Natural killer cell treated with Interleukin-12 subunit alpha and Interleukin-12 subunit beta and Interleukin-15 and Interleukin-18, amount 100 ng/mL, for 72 hours (primary cell): ENCODE measurements around the gene HOXD10. TPM values are rescaled to one million over a fixed set of nuclear protein-coding genes. Genes with fewer than 3 reads are reported as not detected.

Source experiments
- ATAC-seq, 2 donors: fragments of 150-1000 bp; cut with Tn5 transposase in 1 of 2; sonication (Bioruptor Pico), chemical (Tn5 transposase) in 1 of 2; 2 replicates each; pipeline ENCODE4 v1.10.0; 2021
- DNase-seq: peaks from one replicate; pipeline ENCODE4 v3.0.0; 2022; ENCODE audit warnings: low spot score
- H3K27ac Mint-ChIP-seq, 2 donors: 1 replicate in 1 of 2; 2 replicates in 1 of 2; pipeline ENCODE4 v1.8.0; 2022; ENCODE audit warnings: mixed read lengths in 2 of 2, mild to moderate bottlenecking in 1 of 2, moderate library complexity in 1 of 2
- H3K27me3 Mint-ChIP-seq, 2 donors: 1 replicate in 1 of 2; 2 replicates in 1 of 2; pipeline ENCODE4 v1.8.0; 2022; ENCODE audit warnings: mixed read lengths in 2 of 2
- H3K36me3 Mint-ChIP-seq: one replicate; pipeline ENCODE4 v1.8.0; 2022; ENCODE audit warnings: mixed read lengths
- H3K4me1 Mint-ChIP-seq, 2 donors: 1 replicate in 1 of 2; 2 replicates in 1 of 2; pipeline ENCODE4 v1.8.0; 2022; ENCODE audit warnings: low read depth in 2 of 2, mixed read lengths in 2 of 2, mild to moderate bottlenecking in 1 of 2
- H3K4me3 Mint-ChIP-seq: one replicate; pipeline ENCODE4 v1.8.0; 2022; ENCODE audit warnings: mixed read lengths
- H3K9me3 Mint-ChIP-seq: 2 replicates; pipeline ENCODE4 v1.8.0; 2022; ENCODE audit warnings: mixed read lengths
- total RNA-seq, 2 donors: library from RNA; stranded (reverse); gene quantifications; one replicate each; pipeline ENCODE4 v1.2.3, GENCODE V29; 2022

The HOXD10 gene
- total RNA-seq, 2 donors from 2014 or later: not detected

GRCh38 chr2:176112375-176113302 is 3.9 kb upstream of the HOXD10 start:
- H3K27ac Mint-ChIP-seq: no peak overlapping the region
- H3K4me1 Mint-ChIP-seq: peaks cover 0 to 6% of the 10 kb centered on the region in 2 donors
- peaks cover 6% of the 10 kb centered on the region for H3K36me3 Mint-ChIP-seq
- DNase-seq (no peak), ATAC-seq (no peak)
- H3K9me3 Mint-ChIP-seq: no peaks in the 10 kb centered on the region
- no peak overlapping the region for H3K4me3 Mint-ChIP-seq
- H3K27me3 Mint-ChIP-seq: peaks cover 49 to 71% of the 10 kb centered on the region in 2 donors

- Mint-ChIP-seq H3K36me3 (peaks cover 13% of the 10 kb centered on the region), H3K4me3 (no peak overlapping the region), H3K27me3 (peaks cover 57 to 79% of the 10 kb centered on the region in 2 donors), H3K9me3 (peaks cover 3% of the 10 kb centered on the region), H3K4me1 (peaks cover 9 to 10% of the 10 kb centered on the region in 2 donors), H3K27ac (no peak overlapping the region)
- no peak for DNase-seq
- no peak for ATAC-seq
These were observed 2.3 kb upstream of the HOXD10 start for GRCh38 chr2:176114120-176114929.

GRCh38 chr2:176114930-176115625 is 1.5 kb upstream of the HOXD10 start:
- no peak overlapping the region for H3K4me3 Mint-ChIP-seq
- peaks cover 13% of the 10 kb centered on the region for H3K36me3 Mint-ChIP-seq
- H3K9me3 Mint-ChIP-seq: peaks cover 3% of the 10 kb centered on the region
- peaks cover 8 to 9% of the 10 kb centered on the region in 2 donors for H3K4me1 Mint-ChIP-seq
- no peak for ATAC-seq
- peaks cover 57 to 79% of the 10 kb centered on the region in 2 donors for H3K27me3 Mint-ChIP-seq
- no peak for DNase-seq
- no peak overlapping the region for H3K27ac Mint-ChIP-seq

GRCh38 chr2:176117162-176117822 is 714 bp downstream of the HOXD10 start:
- Mint-ChIP-seq H3K9me3 (peaks cover 3% of the 10 kb centered on the region), H3K36me3 (peaks cover 13% of the 10 kb centered on the region), H3K27ac (no peak overlapping the region), H3K27me3 (peaks cover 52 to 79% of the 10 kb centered on the region in 2 donors), H3K4me3 (no peak overlapping the region), H3K4me1 (peaks cover 8 to 9% of the 10 kb centered on the region in 2 donors)
- no peak for ATAC-seq
- DNase-seq: no peak

- peaks cover 53 to 74% of the 10 kb centered on the region in 2 donors for H3K27me3 Mint-ChIP-seq
- peaks cover 3% of the 10 kb centered on the region for H3K9me3 Mint-ChIP-seq
- H3K36me3 Mint-ChIP-seq: peaks cover 13% of the 10 kb centered on the region
- H3K27ac Mint-ChIP-seq: no peak overlapping the region
- H3K4me3 Mint-ChIP-seq: peak overlapping the region; percentile 40
- H3K4me1 Mint-ChIP-seq: peaks cover 8 to 9% of the 10 kb centered on the region in 2 donors
- no peak for DNase-seq
- no peak for ATAC-seq
These were observed 1.3 kb downstream of the HOXD10 start for GRCh38 chr2:176117823-176118371.

- no peak for DNase-seq
- H3K4me1 Mint-ChIP-seq: peaks cover 9 to 11% of the 10 kb centered on the region in 2 donors
- no peak for ATAC-seq
- peak overlapping the region; percentile 40 for H3K4me3 Mint-ChIP-seq
- peaks cover 54 to 69% of the 10 kb centered on the region in 2 donors for H3K27me3 Mint-ChIP-seq
- peaks cover 13% of the 10 kb centered on the region for H3K36me3 Mint-ChIP-seq
- peaks cover 3% of the 10 kb centered on the region for H3K9me3 Mint-ChIP-seq
- no peak overlapping the region for H3K27ac Mint-ChIP-seq
These were observed 2.2 kb downstream of the HOXD10 start for GRCh38 chr2:176118601-176119339.

- no peak for DNase-seq
- ATAC-seq: no peak
- no peak overlapping the region for H3K4me3 Mint-ChIP-seq
- peaks cover 3% of the 10 kb centered on the region for H3K9me3 Mint-ChIP-seq
- no peak overlapping the region for H3K27ac Mint-ChIP-seq
- H3K36me3 Mint-ChIP-seq: peaks cover 13% of the 10 kb centered on the region
- H3K4me1 Mint-ChIP-seq: peaks cover 9 to 13% of the 10 kb centered on the region in 2 donors
- peaks cover 64 to 73% of the 10 kb centered on the region in 2 donors for H3K27me3 Mint-ChIP-seq
These were observed 4.0 kb downstream of the HOXD10 start for GRCh38 chr2:176120364-176121189.

- Mint-ChIP-seq H3K4me1 (peaks cover 9 to 13% of the 10 kb centered on the region in 2 donors), H3K36me3 (peaks cover 13% of the 10 kb centered on the region), H3K27ac (no peak overlapping the region), H3K9me3 (peaks cover 3% of the 10 kb centered on the region), H3K4me3 (no peak overlapping the region), H3K27me3 (peaks cover 67 to 76% of the 10 kb centered on the region in 2 donors)
- no peak for DNase-seq
- ATAC-seq: no peak
These were observed 4.8 kb downstream of the HOXD10 start for GRCh38 chr2:176121190-176122051.

- Mint-ChIP-seq H3K9me3 (peaks cover 3% of the 10 kb centered on the region), H3K36me3 (peaks cover 7% of the 10 kb centered on the region), H3K4me1 (peaks cover 9 to 13% of the 10 kb centered on the region in 2 donors), H3K4me3 (no peak overlapping the region), H3K27ac (no peak overlapping the region), H3K27me3 (peaks cover 65 to 75% of the 10 kb centered on the region in 2 donors)
- peak in 1 of 2 donors; percentile 14 for ATAC-seq
- DNase-seq: no peak
These were observed 5.6 kb downstream of the HOXD10 start for GRCh38 chr2:176122052-176122682.

- Mint-ChIP-seq H3K27ac (no peak within 1 kb of the TSS), H3K27me3 (peaks cover 66 to 75% of the 10 kb centered on the region in 2 donors), H3K4me3 (no peak within 1 kb of the TSS), H3K9me3 (peaks cover 3% of the 10 kb centered on the region), H3K4me1 (peaks cover 9 to 13% of the 10 kb centered on the region in 2 donors), H3K36me3 (peaks cover 7% of the 10 kb centered on the region)
- DNase-seq (no peak), ATAC-seq (peak; percentile 47 to 71)
These were observed 6.3 kb downstream of the HOXD10 start, which contains the start of gene HOXD9 for GRCh38 chr2:176122683-176123410. Gene HOXD9, plus strand, starts transcription at chr2:176122719. Its CDS starts 50 bp downstream, at chr2:176122769.
